AG04450 (cell line): ENCODE measurements around the gene RIN2. TPM values are rescaled to one million over a fixed set of nuclear protein-coding genes. Genes with fewer than 3 reads are reported as not detected.

Experiments used
- CTCF ChIA-PET: fragments of 300-600, 350-600 bp; formaldehyde crosslinking; extraction: SDS; loops from one replicate; lab custom pipeline; 2022; ENCODE audit warnings: antibody characterized with exemption, inconsistent platforms; lab: Charles Lee
- POLR2A ChIA-PET: fragments of 350-600 bp; formaldehyde crosslinking; extraction: SDS; loops from one replicate; lab custom pipeline; 2021; ENCODE audit warnings: antibody characterized with exemption, inconsistent platforms; lab: Yijun Ruan, JAX
- DNase-seq: peaks from one replicate; pipeline ENCODE4 v3.0.0-alpha.2; 2011; ENCODE audit warnings: low read depth, low spot score
- H3K27ac ChIP-seq: one replicate; pipeline ENCODE4 v1.5.1; 2012; ENCODE audit warnings: low read depth, low read length, control low read depth
- H3K27me3 ChIP-seq: one replicate; pipeline ENCODE4 v1.6.0; 2012; ENCODE audit warnings: low read length; ENCODE audit not compliant: control insufficient read depth, insufficient read depth
- H3K4me3 ChIP-seq: 2 replicates; pipeline ENCODE4 v1.5.1; 2011; ENCODE audit warnings: mild to moderate bottlenecking, low read depth, low read length, control low read depth
- H3K9me3 ChIP-seq: 2 replicates; pipeline ENCODE4 v1.5.1; 2012; ENCODE audit warnings: low read length; ENCODE audit not compliant: control insufficient read depth, insufficient read depth
- CTCF ChIP-seq: IDR thresholded peaks from 2 replicates; pipeline ENCODE4 v1.5.1; 2011; ENCODE audit warnings: low read depth, low read length, control low read depth, inconsistent platforms
- polyA plus RNA-seq: library from polyadenylated mRNA; depleted of rRNA; stranded (reverse); fragments of >200 nt; gene quantifications from 2 replicates; pipeline ENCODE4 v1.2.3, GENCODE V29; 2011

Gene RIN2
- polyA plus RNA-seq, 1 experiment: 56.0 TPM

- no peak for DNase-seq
- no peak for TF ChIP-seq CTCF
- CTCF ChIA-PET: interaction anchor here (1.0 kb wide), 1 partner anchor 246 kb away, joined by 3 read pairs; no protein-coding TSS in a partner anchor
- Histone ChIP-seq H3K27me3 (no peaks in the 10 kb centered on the region), H3K27ac (no peak overlapping the region), H3K9me3 (no peaks in the 10 kb centered on the region), H3K4me3 (no peak overlapping the region)
- POLR2A ChIA-PET: no interaction called here
Measured at GRCh38 chr20:19781235-19781634, 23.2 kb downstream of the RIN2 start.

- no peaks in the 10 kb centered on the region for H3K9me3 ChIP-seq
- ChIA-PET POLR2A (no interaction called here), CTCF (interaction anchor here (0.7 kb wide), 1 partner anchor 35 kb away, joined by 3 read pairs; no protein-coding TSS in a partner anchor)
- no peak overlapping the region for H3K27ac ChIP-seq
- no peak overlapping the region for H3K4me3 ChIP-seq
- no peaks in the 10 kb centered on the region for H3K27me3 ChIP-seq
- DNase-seq: no peak
- TF ChIP-seq CTCF: no peak
Measured at GRCh38 chr20:19782669-19783068, 24.6 kb downstream of the RIN2 start.

GRCh38 chr20:19783966-19784401 is 25.9 kb downstream of the RIN2 start:
- Histone ChIP-seq H3K9me3 (no peaks in the 10 kb centered on the region), H3K27me3 (no peaks in the 10 kb centered on the region), H3K4me3 (no peak overlapping the region), H3K27ac (peak overlapping the region; percentile 76)
- peak; percentile 59 for DNase-seq
- ChIA-PET POLR2A (interaction anchor here (0.6 to 3.3 kb wide), 7 partner anchors 28 to 210 kb away, joined by 3 to 28 read pairs (median 4); no protein-coding TSS in a partner anchor), CTCF (interaction anchor here (0.6 to 3.9 kb wide), 5 partner anchors 13 to 103 kb away, joined by 3 to 25 read pairs (median 3); no protein-coding TSS in a partner anchor)
- TF ChIP-seq CTCF: no peak

- POLR2A ChIA-PET: interaction anchor here (1.0 to 3.3 kb wide), 7 partner anchors 31 to 209 kb away, joined by 3 to 28 read pairs (median 6); no protein-coding TSS in a partner anchor
- CTCF ChIA-PET: interaction anchor here (0.6 to 3.9 kb wide), 38 partner anchors 9 to 249 kb away, joined by 3 to 27 read pairs (median 4); partner anchors contain the start of gene NAA20
- Histone ChIP-seq H3K27ac (peak overlapping the region; percentile 93), H3K27me3 (no peaks in the 10 kb centered on the region), H3K4me3 (peak overlapping the region; percentile 34), H3K9me3 (no peaks in the 10 kb centered on the region)
- peak; percentile 77 for TF ChIP-seq CTCF
- DNase-seq: peak; percentile 76
Measured at GRCh38 chr20:19784511-19785172, 26.6 kb downstream of the RIN2 start.
